Measurements from ENCODE around the gene IRF2.

Gene IRF2

DNA sequence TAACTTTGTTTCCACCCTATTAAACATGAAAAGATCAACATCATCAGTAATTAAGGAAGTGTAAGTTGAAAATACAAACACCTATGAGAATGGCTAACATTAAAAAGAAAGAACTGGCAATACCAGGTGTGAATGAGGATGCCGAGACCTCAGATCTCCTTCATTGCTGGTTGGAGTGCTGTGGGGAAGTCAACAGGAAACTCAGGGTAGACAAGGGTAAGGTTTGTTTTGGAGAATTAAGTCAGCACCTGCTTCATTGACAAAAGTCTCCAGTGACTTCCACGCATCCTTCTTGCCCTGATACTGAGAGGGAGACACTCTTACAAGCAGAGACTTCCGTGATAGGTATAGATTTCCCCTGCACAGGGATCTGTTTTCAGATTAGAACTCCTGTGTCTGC, 106.1 kb downstream of the IRF2 start:
- no peak for DNase-seq (ENCODE audit: low read depth in 3 of 3)

DNA sequence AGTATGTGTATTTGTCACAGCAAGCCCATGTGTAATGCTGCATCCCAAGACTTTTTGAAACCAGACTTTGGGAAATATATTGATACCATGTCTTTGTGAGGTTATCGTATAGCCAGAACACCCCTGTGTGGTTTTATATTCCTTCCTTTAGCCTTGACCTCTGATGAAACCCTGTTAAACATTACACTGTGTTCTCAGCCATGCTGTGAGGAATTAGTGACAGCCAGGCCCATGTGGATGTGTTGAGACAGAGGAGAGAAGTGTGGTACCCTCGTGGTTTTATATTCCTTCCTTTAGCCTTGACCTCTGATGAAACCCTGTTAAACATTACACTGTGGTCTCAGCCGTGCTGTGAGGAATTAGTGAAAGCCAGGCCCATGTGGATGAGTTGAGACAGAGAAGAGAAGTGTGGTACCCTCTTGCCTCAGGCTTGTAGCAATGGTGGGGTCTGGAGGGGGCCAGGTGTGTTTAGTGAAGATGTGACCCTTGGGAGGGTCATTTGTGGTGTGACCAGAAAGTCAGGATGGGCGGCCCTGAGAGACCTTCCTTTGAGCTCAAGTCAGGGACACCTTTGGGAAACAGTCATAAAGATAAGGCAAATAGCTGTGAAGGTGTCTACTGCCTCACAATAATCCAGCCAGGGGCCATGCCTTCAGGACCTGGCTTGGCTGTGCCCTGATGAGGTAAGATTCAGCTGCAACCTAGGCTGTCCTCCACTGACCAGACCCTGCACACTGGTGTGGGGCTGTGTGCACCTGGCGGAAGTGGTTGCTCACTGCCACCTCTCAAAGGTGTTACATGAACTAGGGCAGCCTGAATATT, 110.0 kb downstream of the IRF2 start:
- DNase-seq (ENCODE audit: low read depth in 3 of 3): no peak

DNA sequence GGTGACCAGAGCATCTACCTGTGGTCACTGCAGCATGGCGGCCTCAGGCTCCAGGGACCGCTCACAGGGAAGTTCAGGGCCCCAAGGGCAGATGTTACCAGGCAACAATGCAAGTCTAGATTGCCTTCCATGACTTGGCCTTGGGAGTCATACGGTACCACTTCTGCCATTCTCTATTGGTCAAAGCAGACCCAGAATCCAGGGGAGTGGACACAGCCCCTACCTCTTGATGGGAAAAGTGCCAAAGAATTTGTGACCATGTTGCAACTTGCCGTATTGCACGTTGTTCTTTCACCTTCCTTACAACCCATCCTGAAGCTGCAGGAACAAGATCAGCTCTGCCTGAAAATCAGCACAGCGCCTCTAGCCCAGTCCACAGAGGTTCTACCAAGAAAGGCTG, 111.1 kb downstream of the IRF2 start:
- DNase-seq (ENCODE audit: low read depth in 3 of 3): no peak

DNA sequence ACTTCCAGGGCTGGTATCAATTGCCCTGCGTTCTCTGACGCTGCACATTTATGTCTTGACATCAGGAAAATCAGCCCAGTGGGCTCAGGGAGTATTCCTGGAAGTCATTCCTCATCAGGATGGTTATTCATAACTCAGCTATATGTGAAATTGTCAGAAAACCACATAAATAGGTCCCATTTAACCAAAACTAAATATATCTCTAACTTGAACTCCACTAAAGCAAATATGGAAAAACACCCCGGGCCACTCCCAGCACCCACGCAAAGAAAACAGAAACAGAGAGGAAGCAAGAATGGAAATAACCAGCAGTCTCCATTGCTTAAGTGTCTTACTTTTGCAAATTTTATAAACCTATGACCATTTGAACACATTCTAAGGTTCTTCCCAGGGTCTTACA, 112.0 kb downstream of the IRF2 start:
- no peak for DNase-seq (ENCODE audit: low read depth in 3 of 3)

DNA sequence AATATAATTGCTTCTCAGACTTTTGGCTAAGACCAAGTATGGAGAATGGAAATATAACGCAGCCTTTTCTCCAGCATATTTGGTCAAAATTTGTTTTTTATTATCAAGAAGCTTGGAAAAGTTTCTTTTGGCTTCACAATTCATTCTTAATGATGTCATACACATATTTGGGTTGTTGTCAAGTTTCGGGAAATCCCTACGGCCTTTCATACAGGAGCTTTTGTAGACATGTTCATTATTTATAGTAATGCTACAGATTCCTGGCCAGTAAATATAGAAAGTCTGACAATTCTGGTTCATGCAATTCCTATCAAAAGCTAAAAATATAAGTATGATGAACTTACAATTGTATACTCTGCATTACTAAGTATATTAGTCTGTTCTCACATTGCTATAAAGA, 112.9 kb downstream of the IRF2 start:
- no peak for DNase-seq (ENCODE audit: low read depth in 3 of 3)

DNA sequence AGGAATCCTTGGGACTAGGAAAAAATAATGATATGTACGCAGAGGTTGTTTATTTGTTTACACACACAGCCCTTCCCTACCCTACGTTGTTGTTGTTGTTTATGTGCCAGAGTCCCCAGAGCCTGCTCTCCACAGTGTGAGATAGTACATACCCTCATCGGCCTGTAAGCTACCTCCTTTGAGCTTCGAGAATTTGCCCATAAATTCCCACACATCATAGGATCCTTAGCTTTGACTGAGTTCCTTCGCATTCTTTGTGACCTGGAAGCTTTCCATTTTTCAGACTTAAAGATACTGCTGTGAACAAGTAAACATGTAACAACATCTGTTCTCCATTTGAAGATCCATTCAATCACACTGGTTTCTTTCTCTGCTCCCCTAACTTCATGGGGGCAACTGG, 114.5 kb downstream of the IRF2 start:
- no peak for DNase-seq (ENCODE audit: low read depth in 3 of 3)

DNA sequence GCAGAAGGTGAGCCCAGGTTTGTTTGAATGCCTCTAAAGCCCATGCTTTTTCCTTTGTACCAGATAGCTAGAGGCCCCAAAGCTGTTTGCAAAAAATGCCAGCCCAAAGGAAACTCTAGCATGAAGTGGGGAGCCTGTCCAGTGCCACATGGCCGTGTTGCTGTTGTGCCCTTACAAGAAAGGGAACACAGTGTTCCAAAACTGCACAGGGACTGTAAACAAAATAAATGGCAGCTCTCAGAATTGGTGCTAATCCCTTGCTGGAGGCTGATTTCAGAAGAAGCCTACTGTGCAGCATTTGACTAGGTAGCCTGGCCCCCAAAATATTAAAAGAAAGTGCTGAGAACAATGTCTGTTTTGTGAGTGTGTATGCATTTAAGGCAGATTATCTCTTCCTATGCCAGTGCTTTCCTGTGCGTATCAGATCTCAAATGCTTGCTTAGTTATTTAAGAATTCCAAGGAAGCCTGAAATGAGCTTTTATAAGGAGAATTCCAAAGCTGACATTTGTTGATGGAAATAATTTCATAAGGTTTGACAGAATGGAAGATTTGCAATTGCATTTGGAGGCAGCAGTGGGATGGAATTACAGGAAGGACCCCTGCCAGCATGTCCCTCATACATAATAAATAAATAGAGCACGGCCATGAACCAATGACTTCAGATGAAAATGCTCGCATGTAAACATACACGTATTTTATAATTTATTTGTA, 115.7 kb downstream of the IRF2 start:
- no peak for DNase-seq (ENCODE audit: low read depth in 3 of 3)

DNA sequence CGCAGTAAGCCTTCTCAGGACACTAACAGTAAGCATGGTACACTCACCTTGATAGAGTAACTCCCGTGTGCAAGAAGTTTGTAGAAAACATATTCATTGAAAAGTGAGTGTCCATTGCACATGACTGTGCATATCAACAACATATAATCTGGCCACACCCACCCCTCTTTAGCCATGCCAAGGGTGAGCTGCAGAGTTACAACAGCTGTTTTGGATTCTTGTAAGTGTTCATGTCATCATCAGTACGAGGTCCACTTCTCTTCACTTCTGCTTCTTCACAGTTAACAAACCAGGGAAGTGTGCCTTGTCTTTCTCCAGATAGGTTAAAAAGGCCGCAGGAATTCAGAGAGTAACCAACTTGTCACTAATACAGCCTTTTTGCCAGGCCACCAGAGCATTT, 116.6 kb downstream of the IRF2 start:
- no peak for DNase-seq (ENCODE audit: low read depth in 3 of 3)

DNA sequence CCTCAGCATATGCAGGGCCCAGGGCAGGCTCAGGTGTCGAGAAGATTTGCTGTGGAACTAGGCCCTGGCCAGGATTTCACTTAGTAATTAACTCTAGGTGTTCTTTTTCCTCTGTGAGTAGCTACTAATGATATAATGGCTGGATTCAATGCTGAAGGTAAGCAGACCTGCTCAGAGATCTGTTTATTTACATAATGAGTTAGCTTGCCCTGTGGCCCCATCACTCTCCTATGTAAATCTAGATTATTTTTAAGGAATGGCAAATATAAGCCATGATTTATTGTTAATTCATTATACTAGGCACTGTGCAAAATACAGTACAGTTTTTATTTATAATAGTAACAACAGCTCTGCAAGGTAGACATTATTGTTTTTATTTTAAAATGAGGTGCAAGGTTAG, 117.2 kb downstream of the IRF2 start:
- no peak for DNase-seq (ENCODE audit: low read depth in 3 of 3)

DNA sequence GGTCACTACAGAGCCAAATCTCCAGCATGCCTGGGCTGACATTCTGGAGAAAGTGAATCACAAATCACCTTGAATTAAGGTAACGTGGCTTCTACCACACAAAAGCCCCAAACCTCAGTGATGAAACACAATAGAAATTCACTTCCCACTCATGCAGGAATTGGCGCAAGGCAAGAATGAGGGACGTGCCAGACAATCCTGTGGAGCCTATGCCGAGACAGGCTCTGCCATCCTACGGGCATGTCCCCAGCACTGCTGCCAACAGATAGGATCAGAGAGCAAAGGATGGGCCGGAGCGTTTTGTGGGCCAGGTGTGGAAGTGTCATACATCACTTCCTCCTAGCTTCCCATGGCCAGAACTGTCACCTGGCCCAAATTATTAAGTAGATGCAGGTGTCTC, 118.0 kb downstream of the IRF2 start:
- DNase-seq (ENCODE audit: low read depth in 3 of 3): no peak

DNA sequence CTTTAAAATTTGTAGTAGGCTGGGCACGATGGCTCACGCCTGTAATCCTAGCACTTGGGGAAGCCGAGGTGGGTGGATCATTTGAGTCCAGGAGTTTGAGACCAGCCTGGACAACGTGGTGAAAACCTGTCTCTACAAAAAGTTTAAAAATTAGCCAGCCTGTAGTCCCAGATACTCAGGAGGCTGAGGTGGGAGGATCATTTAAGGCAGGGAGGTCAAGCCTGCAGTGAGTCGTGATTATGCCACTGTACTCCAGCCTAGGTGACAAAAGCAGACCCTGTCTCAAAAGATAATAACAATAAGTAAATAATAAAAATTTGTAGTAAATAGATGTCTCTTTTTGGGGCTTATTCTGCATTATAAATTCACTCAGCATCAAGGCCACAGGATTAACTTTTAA, 118.5 kb downstream of the IRF2 start:
- no peak for DNase-seq (ENCODE audit: low read depth in 3 of 3)

DNA sequence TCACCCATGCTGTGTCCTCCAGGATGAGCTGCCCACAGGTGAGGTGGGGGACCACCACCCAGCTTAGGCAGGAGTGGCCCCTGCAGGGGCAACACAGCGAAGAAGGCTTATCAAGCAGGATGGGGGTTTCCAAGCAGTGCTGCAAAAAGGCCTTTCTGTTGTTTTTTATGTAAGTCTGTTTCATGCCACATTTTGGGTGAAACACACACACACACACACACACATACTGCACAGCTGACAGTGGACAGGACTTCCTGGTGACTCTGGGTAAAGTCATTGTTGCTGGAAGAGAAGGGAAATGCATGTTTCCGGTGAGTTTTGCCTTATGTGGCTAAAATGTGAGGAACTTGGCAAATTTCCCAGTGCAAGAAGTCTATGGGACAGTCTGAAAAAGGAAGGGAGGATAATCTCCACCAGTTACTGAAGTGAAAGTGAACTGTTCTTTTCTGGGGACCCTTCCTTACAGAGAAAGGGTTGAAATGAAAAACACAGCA, 119.2 kb downstream of the IRF2 start:
- DNase-seq (ENCODE audit: low read depth in 3 of 3): no peak

DNA sequence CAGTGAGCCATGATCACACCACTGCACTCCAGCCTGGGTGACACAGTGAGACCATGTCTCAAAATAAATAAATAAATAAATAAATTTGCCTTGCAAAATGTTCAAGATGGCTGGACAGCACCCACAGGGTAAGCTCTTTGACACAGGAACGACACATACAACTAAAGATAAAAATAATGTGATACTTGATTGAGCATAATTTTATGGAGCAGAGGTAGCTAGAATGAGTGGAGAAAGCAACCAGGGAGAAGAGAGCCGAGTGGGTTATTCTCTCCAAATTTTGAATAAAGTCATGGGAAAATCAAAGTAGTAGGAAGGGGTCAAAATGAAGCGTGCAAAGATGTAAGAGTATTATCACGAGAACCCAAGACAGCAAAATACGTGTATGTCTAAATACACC, 121.5 kb downstream of the IRF2 start:
- DNase-seq (ENCODE audit: low read depth in 3 of 3): no peak

DNA sequence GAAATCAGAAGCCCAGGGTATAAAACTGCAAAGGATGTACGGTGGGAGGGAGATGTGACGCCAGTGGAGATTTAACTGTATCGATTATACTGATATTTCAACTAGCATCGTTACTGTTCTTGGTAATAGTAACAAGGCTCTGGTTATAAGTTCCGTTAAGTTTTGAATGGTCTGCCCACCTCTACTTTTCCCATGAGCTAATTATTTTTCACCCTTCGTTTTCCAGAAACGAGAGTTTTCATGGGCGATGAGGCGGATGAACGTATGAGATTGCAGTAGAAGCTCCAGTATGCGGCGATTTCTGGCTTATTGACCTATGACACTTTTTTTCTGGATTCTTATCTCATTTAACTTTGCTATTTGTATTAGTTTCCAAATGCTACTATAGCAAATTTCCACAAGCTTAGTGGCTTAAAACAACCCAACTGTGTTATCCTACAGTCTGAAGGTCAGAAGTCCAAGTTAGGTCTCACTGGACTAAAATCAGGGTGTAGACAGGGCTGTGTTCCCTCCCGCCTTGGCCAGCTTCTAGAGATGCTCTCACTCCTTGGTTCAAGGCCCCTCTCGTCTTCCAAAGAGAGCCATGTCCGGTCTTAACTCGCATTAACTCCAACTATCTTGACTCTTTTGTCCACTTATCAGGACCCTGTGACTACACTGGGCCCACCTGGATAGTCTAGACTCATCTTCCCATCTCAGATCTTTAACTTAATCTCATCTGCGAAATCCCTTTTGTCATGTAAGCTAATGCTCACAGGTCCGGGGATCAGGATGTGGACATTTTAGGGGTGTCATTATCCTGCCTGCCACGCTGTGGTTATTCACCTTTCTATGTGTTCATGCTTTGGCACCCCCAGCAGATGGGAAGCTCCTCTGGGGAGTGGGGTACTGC, 122.5 kb downstream of the IRF2 start:
- no peak for DNase-seq (ENCODE audit: low read depth in 3 of 3)

DNA sequence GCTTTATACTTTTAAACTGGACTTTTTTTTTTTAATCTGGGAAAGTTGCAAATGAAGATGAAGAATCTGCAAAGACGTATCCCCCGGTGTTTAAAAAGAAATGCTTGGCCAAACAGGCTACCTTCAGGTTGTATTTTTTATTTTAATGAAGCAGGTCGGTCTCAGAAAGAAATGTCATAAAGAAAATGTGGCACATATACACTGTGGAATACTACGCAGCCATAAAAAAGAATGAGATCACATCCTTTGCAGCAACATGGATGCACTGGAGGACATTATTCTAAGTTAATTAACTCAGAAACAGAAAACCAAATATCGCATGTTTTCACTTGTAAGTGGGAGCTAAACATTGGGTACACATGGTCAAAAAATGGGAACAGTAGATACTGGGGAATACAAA, 123.4 kb downstream of the IRF2 start:
- no peak for DNase-seq (ENCODE audit: low read depth in 3 of 3)

DNA sequence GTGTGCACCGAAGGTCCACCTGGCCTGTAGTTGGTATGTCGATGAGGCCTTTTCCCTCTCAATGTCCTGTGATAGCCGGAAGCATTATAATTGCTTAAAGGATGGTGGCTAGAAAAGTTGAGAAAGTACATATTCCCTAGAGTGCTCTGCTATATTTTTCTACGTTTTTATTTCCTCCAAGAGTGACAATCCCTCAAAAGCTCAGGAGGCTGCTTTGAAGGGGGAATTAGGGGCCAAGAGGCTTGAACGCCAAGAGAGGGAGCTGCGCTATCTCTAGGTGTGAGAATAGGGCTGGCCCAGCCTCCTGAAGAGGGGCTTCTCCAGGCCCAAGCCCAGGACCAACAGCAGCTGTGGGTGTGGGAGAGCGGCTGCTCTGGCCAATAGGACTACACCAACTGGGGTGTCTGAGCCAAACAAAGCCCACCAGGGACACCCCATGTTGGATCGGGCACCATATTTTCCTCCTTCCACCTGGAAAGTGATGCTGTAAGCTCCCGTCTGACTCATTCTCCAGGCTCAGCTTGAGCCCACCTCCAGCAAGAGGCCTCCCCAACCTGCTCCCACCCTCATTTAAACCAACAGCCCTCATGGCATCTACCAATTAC, 124.0 kb downstream of the IRF2 start:
- DNase-seq (ENCODE audit: low read depth in 3 of 3): no peak

DNA sequence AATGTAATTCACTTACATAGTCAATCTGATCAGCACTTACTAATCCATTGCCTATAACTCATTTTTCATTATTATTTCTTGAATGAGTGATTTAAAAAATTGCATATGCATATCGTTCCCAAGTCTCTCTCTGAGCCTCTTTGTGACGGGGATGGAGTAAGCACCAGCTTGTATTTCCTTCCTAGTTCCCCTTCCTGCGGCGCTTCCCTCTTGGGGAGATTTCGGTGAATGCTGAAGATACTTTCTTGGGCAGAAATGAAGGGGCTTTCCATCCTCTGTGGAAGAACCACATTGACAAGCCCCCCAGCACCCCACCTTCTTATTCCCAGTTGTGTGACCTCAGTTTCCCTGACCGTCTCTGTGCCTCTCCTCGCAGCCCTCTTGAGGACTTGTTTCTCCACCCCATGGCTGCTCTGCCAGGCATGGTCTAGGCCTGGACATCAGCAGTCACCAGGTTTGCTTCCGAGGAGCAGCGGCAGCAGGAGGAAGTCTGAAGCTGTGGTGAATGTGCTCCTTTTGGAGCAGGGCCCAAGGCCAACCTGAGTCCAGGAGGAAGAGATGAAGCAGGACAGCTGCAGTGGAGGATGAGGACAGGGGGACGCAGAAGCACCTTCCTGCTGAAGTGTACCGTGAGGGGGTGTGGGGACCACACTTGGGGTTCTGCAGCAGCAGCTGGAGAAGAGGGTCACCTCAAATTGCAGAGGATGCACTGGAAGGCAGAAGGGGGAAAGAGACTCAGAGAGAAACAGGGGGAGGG, 124.9 kb downstream of the IRF2 start:
- no peak for DNase-seq (ENCODE audit: low read depth in 3 of 3)

DNA sequence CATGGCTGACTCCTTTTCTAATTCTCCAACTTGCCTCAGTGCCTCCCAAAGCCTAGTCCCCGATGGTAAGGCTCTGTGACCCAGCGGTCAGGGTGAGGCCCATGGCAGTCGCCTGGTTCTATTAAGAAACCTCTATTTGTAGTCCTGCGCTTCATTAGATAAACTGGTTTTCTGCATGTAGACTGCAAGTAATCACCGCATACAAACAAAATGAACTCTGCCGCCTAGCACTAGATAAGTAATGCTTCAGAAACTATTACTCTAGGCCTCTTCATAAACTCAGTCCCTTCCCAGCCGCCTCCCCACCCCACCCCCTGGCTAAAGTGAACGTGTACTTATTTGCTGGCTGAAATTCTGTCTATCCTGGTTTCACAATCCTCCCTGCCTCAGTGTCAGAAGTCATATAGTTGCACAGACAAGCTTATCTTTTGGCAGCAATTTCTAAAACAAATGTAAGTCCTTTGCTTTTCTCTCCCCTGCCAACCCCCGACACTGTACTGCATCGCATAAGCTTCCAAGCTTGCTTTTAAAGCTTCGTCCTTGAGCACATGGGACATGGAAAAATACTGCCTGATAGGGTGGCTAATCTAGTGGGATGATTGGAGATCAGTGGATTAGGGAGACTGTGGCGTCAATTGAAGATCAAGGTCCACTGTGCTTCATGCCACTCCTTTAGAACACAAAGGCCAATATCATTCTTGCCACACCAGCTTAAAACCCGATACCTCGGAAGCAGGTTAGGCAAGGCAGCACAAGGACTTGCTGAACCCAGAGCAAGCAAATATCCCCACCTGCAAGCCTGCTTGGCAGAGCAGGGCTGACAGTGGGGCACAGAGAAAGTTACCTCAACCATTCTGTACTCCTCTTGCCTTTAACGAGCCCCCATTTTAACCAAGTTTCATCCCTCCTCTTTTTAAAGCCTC, 125.8 kb downstream of the IRF2 start:
- no peak for DNase-seq (ENCODE audit: low read depth in 3 of 3)

DNA sequence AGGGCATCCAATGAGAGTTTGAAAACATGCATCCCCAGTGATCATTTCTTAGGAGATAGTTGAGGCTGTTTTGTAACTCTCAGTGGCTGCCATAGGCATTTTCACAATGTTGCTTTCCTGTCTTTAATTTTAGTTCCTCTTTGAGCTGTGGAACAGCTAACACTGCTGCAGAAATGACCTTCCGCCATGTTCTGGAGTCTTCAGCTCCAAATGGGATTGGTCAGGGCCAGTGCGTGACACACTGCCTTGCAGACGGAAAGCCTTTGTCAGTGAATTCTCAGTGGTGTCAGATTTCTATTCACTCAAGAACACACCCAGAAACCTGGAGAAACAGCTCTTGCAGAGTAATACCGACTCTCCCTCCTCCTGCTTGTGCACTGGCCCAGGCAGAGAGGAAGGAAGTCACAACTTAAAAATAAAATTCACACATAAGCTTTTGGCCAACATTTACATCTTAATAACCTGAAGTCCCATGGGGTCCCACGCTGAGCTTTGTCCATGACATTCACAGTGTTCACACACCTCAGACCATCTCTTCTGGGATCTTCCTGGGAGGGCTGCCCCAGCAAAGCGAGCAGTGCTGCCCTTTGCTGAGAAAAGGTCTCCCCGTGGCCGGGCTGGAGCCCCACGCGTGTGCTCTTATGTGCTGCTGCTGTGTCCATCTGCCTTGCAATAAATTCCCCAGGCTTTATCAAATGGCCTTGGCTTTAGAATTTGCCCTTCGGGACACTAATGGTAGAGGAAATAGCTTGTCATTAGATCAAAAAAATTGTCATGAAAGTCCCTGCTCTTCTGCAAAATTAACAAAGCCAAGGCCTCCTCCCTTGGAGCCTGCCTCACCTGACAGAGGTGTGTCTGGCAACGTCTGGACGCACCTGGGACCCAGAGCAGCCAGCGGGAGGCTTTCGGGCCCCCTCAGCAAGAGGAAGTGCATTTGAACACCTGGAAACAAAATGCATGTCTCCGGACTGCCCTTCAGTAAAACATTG, 126.8 kb downstream of the IRF2 start:
- no peak for DNase-seq (ENCODE audit: low read depth in 3 of 3)
